NCI-H748 (cell line): ENCODE results near the gene PPP1R12C.
A peak's percentile ranks its signal among the peaks of the same experiment; 100 is the strongest.

ENCODE experiments used
- DNase-seq: peaks from one replicate; lab custom pipeline; 2025; ENCODE audit not compliant: unreplicated experiment; lab: John Stamatoyannopoulos, UW

The PPP1R12C gene

DNA sequence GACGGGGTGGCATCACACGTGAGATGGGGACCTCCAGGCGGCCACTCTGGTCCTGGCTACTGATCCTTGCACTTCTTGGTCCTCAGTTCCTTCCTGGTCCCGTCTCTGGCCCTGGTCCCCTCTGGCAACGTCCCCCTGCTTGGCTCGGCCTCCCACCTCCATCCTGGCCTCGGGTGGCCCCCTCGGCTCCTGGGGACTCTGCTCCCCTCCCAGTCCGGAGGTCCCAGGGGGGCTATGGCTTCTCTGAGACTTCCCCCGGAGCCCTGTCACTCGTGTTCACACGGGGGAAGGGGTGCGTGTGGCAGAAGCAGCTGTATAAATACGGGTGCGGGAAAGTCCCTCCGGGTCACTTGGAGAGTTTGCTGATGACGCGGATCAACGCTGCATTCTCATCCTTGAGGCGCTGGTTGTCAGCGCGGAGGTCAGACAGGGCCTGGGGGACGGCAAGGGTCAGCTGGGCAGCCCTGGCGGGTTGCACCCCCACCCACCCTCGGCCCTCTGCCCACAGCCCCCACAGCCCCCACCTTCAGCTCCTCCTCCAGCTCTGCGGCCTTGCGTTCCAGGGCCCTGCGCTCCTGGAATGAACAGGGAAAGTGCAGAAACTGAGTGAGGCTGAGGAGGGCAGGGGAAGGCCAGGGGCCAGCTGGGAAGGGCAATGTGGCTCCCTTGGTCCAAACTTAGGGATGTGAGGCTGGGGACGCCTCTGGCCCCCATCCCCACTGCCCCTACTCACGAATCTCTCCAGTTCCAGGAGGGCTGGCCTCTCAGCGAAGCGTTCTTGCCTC is 26.1 kb downstream of the PPP1R12C start:
- no peak for DNase-seq

DNA sequence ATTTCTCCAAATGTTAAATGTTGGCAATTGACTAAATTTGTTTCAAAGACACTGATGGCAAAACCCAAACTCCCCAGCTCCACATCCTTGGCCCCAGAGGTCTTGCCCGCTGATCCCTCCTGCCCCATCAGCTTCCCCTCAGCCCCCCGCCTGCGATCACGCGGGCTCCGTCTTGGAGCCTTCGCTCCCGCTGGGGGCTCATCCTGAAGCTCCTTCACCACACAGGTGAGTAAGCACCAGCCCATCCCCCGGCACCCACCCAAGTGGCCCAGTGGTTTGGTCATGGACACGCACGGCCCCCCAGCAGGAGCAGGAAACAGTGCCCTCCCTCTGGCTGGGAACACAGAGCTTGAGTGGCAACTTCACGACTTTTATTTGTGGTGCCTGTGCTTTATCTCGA is 26.9 kb downstream of the PPP1R12C start:
- no peak for DNase-seq

DNA sequence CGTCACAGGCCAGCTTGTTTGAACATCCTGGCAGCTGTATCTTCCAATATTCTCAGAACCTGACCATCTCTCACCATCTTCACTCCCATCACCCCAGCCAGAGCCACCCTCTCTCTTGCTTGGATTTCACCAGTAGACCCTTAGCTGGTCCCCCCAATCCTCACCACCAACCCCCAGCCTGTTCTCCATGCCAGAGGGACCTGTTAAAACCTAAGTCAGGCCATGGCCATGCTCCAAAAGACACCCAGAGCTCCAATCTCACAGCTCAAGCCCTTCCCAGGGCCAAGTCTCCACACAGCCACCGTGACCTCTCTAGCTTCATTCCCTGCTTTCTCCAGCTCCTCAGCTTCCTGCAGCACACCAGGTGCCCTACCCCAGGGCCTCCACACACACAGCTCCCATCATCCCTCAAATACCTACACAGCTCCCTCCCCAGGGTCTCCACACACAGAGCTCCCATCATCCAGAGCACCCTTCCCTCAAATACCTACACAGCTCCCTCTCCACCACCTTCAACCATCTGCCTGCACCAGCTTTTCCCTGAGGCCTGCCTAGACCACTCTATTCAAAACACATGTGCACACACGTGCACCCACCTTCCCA is 28.0 kb downstream of the PPP1R12C start:
- no peak for DNase-seq

DNA sequence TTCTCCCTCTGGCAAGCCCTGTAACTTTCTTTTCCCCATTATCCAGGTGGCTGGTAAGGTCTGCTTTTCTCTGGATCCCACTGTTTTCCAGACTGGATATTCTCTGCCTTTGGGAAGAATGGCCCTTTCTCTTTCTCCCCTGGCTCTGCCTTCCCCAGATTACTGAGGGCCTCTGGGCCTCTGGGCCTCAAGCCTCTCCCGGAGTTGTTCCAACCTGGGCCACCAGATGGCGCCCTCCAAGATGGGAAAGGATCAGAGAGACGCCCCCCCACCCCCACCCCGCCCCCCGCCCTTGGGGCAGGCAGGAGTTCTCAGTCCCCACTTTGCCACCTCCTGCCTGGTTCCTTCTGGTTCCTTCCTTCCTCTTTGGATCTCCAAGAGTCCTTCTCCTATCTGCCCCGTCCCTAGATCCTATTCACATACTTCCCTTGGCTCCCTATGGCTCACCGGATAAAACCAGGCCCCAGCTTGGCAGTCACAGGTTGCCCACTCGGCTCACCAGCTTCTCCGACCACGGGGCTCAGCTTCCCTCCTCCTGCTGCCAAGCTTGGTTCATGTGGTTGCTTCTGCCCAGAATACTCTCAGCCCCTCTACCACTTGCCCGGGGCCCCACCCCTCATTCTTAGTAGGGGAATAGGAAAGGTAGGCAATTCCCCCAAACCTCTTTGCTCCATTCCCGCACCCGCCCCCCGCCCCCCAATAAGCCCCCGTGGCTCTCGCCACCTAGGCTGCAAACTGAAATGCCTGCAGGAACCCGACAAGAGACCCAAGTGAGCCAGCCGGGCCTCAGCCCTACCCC is 28.7 kb downstream of the PPP1R12C start:
- DNase-seq = peak; percentile 77

DNA sequence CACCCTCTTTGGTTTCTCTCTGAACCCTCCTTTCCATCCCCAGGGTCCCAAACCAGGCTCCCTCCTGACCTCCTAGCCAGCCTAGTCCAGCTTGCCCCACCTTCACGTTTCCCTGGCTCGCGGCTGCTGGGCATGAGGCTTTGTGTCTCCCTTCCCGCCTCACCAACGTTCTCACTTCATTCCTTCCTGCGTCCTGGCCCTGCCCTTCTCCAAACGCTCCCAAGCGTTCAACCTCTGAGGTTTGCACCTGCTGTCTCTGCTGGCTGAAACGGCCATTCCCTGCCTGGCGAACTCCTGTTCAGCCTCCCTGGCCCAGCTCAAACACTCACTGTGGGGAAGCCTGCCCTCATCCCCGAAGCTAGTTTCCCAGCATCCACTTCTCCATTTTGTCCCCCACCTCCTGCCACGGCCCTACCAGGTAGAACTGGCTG is 29.4 kb downstream of the PPP1R12C start:
- peak; percentile 26 for DNase-seq

DNA sequence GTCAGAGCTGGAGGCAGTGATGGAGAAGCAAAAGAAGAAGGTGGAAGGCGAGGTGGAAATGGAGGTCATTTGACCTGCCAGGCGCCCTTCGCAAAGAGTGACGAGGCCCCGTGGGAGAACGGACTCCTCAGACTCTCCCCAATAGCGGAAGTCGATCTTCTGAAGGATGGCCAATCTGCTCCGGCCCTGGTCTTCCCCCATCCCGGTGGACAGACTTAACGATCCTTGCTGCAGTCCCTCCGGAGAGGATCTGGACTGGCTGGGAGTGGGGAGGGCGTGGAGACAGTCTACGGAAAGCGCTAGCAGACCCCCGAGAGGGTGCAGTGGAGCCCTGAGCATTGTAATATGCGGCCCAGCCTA is 29.9 kb downstream of the PPP1R12C start:
- peak; percentile 49 for DNase-seq

DNA sequence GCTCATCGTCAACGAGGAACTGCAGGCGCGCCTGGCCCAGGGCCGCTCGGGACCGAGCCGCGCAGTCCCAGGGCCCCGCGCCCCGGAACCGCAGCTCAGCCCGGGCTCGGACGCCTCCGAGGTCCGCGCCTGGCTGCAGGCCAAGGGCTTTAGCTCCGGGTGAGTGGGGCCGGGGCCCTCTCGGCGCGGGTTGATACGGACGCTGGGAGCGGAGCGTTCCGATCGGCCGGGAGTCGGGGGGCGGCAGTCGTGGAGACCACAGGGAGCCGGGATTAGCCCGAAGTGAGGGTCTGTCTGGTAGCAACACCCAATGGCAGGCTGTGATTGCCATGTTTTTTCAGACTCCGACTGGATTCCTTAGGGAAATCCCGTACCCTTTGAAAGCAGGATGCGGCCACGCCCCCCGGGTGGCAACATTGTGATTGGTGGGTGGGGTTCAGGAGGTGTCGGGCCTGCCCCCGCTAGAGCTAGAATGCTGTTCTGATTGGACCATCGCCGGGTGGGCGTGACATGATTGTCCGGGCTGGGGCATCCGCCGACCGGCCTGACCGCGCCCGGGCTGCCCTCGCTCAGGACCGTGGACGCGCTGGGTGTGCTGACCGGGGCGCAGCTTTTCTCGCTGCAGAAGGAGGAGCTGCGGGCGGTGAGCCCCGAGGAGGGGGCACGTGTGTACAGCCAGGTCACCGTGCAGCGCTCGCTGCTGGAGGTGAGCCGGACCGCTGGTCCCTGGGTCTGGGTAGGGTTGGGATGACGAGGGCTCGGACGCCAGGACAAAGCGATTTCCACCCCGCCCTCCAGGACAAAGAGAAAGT is 30.5 kb downstream of the PPP1R12C start:
- DNase-seq = peak; percentile 98

DNA sequence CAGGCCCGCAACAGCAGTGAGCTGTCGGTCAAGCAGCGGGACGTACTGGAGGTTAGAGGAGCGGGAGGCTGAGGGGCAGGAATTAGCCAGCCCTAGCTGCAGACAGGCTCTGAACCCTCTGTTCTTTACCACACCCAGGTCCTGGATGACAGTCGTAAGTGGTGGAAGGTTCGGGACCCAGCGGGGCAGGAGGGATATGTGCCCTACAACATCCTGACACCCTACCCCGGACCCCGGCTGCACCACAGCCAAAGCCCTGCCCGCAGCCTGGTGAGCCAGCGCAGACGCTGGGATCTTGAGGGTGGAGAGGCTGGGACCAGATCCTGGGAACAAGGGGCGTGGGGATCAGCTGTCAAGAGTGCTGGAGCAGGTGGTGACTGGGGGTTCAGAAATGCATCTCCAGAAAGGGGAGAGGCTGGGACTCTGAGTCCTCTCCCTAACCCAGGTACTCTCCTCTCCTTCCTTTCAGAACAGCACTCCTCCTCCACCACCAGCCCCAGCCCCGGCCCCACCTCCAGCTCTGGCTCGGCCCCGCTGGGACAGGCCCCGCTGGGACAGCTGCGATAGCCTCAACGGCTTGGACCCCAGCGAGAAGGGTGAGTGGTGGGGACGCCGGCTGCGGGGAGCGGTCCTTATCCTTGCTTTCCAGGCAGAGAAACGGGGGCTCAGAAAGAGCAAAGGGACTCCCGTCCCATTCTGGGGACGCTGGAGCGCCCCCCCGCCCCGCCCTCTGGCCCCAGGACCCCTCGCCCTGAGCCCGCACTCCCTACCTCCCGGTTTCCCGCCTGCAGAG is 31.3 kb downstream of the PPP1R12C start:
- DNase-seq = no peak

DNA sequence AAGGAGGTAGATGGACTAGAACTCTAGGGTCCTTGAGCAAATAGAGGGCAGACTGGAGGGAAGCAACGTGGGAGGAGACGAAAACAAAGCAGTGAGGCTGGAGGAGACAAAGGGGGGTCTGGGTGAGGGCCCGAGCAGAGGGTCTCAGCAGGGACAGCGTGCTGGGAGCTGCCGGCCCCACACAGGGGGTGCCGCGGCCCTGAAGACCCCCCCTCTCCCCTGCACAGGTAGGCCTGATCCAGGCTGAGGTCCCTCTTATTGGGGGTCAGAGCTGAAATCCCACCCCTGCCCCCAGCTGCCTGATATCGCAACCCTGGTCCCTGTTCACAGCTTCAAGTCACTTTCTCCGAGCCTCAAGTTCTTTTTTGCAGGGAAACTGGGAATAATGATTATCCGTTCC is 33.0 kb downstream of the PPP1R12C start:
- no peak for DNase-seq

DNA sequence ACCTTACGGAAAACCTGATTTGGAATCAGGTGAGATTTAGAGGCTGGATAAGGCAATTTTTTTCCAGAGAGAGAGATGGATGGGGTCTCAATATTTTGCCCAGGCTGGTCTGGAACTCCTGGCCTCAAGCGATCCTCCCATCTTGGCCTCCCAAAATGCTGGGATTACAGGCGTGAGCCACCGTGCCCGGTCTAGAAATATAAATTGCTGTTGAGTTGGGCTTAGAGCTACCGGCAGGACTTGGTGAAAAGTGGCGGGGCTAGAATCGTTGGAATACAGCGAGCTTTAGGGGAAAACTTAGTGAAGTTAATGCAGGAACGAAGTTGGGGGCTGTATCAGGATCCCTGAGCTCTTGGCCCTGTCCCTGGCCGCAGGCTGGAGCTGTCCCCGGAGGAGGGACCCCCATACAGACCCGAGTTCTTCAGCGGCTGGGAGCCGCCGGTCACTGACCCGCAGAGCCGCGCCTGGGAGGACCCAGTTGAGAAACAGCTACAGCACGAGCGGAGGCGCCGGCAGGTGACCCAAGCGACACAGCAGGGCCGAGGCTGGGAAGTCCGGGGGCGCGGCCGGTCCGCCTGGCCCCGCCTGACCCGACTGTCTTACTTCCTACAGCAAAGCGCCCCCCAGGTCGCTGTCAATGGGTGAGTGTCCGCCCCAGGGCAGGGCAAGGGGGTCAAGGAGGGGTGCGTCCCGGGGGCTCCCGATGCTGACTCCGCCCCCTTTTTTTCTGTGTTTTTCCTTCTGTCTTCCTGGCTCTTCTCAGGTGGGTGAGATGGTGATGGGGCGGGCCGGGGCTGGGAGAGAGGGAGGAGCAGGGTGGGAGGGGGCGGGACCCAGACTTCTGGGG is 34.2 kb downstream of the PPP1R12C start:
- DNase-seq = no peak

DNA sequence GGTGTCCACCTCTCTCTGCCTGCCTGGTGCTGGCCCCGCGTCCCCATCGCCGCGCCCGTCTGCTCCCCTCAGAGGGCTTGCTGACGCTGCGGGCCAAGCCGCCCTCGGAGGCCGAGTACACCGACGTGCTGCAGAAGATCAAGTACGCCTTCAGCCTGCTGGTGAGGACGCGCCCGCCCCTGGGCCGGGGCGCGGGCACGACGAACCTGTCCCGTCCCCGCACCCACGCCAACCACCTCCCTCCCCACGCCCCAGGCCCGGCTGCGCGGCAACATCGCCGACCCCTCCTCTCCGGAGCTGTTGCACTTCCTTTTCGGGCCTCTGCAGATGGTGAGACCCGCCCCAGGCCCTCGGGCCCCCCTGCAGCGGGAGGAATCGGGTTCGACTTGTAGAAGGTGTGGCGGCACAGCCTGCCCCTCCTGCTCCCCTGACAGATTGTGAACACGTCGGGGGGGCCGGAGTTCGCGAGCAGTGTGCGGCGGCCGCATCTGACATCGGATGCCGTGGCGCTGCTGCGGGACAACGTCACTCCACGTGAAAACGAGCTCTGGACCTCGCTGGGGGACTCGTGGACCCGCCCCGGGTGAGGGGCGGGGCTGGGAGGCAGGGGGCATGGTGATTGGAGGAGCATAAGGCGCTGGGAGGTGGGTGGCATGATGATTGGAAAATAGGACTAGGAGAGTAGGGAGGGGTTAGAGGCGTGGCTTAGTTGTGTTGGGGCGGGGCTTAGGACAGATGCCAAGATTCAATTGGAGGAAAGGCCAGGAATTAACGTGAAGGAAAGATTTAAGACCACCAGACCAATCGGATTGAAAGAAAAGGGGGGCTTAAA is 35.2 kb downstream of the PPP1R12C start:
- peak; percentile 86 for DNase-seq

DNA sequence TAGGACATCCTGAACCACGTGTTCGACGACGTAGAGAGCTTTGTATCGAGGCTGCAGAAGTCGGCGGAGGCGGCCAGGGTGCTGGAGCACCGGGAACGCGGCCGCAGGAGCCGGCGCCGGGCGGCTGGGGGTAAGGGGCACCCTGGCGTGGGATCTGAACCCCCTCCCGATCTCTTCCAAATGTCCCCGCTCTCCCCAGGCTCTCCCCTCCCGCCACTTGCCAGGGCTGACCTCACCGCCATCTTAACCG is 35.7 kb downstream of the PPP1R12C start:
- DNase-seq = no peak

DNA sequence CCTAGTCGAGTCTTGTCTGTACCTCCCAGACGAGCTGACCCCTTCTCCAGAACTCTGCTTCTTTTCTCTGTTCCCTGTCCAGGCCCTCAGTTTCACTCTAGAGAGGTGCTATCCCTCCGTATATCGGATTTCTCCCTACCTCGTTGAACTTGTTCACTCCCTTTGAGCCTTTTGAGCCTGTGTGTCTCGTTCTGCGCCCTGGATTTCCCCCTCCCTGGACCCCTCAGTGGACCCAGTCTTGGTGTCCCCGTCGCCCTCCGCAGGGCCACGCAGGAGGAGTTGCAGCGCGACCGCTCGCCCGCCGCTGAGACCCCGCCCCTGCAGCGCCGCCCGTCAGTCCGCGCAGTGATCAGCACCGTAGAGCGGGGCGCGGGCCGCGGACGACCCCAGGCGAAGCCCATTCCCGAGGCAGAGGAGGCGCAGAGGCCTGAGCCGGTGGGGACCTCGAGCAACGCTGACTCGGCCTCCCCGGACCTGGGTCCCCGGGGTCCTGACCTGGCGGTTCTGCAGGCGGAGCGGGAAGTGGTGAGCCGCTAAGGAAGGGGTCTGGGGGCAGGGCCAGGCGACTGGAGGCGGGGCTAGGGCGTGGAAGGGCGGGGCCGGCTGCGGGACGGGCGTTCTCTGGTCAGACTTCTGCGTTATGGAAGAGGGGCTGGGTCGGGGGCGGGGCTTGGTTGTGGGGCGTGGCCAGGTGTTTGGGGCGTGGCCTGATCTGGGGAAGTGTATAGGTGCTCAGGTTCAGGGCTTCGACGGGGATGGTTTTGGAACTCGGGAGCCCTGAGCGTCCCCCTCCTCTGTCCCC is 36.3 kb downstream of the PPP1R12C start:
- peak; percentile 87 for DNase-seq

DNA sequence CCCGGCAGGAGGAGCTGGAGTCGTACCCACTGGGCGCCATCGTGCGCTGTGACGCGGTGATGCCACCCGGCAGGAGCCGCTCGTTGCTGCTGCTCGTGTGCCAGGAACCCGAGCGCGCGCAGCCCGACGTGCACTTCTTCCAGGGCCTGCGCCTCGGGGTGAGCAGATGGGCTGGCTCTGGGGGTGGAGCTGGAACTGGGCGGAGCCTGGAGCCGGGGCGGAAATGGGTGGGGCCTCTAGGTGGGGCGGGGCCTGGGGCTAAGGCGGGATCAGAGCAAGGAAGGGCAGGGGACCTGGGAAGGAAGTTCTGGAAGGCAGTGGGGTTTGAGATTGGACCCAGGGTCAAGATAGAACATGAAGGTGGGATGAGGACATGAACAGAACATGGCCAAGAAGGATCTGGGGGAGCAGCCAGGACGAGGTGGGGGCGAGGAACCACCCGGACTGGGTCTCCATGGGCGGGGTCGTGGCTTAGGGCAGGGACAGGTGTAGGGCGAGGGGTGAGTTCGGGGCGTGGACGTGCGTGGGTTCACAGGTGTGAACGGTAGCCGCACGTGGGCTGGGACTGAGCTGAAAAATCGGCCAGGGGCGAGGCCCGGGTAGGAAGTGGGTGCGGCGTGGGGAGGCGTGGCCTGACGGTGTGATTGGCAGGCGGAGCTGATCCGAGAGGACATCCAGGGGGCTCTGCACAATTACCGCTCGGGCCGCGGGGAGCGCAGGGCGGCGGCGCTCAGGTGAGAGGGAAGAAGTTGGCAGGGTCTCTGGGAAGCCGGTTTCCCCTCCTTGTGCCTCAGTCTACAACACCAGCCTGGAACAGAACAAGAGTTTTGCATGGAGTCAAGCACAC is 37.1 kb downstream of the PPP1R12C start:
- DNase-seq = peak; percentile 92

DNA sequence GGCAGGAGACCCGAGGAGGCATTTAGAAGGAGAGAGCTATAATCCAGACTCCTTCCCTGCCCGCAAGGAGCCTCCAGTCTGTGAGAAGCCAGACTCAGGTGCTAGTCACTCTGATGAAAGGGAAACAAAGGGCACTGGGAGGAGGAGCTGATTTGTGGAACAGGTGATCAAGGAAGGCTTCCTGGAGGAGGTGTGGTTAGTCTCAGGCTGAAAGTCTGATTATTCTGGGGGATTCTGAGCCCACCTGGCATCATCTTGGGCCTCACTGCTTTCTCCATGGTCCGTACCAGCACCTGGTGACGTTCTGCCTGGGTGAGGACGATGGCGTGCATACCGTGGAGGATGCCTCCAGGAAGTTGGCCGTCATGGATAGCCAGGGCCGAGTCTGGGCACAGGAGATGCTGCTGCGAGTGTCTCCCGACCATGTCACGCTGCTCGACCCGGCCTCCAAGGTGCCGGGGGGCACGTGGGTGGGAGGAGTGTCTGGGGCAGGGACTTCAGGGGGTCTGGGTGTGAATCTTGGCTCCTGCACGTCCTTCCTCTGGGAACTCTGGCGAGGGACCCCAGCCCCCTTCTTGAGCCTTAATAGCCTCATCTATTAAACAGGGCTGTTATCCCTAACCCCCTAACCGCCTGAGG is 37.9 kb downstream of the PPP1R12C start:
- no peak for DNase-seq

DNA sequence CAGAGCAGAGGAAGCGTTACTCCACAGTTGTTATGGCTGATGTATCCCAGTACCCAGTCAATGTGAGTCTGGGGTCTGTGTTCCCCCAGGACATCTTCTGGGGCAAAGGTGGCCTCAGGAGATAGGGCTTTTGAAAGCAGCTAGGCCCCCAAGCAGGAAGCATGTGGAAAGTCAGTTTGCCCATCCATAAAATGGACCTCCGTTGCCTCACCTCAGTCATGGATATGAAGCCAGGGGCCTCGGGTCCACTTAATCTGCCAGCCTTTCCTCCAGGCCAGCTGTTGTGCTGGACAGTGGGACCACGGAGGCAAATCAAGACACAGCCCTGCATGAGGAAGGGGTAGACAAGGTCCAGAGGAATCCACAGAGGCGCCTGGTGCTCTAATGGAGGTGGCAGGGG is 38.4 kb downstream of the PPP1R12C start:
- no peak for DNase-seq

DNA sequence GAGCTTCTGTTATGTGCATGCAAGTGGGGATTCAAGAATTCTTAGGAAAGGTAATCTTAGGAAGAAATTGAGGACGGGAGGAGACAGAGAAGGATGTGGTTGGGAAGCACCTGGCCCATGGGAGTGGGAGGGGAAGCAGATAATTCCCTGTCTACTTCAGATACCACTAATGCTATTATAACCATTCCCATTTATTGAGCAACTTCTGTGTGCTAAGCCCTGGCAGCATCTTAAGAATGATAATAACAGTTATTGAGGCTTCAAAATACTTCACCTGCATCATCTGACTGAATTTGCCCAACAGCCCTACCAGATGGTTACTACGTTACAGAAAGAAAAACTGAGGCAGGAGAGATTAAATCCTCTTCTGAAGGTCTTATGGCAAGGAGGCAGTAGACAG is 40.3 kb downstream of the PPP1R12C start:
- no peak for DNase-seq
